ENCODE measurements around the gene DEK. TPM values are rescaled to one million over a fixed set of nuclear protein-coding genes. Genes with fewer than 3 reads are reported as not detected.

DEK gene
- total RNA-seq, 2 experiments from 2014 or later = 52.7 to 56.7 TPM

DNA sequence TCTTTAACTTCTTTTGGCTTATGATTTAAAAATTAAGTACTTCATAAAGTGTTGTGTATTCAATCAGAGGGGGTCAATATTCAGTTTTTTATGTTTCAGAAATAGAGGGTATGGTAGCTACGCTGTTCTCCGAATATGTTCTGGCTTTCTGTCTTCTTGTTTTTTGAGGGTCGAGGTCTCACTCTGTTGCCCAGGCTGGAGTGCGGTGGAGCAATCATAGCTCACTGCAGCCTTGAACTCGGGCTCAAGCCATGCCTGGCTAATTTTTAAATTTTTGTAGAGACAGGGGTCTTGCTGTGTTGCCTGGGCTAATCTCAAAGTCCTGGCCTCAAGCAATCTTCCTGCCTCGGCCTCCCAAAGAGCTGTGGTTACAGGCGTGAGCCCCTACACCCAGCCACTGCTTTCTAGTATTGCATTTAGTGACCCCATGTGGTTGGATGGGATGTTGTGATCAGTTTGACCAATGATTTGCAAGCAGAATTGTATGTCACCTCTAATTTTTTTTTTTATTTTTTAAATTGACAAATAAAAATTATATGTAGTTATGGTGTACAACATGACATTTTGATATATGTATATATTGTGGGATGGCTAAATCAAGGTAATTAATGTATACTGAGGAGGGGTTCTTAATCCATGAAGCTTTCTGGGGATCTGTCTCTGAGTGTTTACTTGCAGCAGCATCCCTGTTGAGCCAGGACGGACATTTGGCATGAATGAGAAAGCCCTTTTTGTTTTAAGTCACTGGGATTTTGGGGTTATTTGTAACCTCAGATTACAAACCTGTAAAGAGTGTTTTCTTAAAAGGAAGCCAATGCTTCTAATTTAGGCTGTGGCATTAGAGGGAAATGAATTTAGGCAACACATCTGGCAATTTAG lies 38.5 kb upstream of the DEK start:
- H3K27me3 ChIP-seq (ENCODE audit: control insufficient read depth in 1 of 2, insufficient read depth in 2 of 2, low read length in 2 of 2) = no peaks in the 10 kb centered on the region
- Mint-ChIP-seq H3K4me3 (no peak overlapping the region), H3K9me3 (no peaks in the 10 kb centered on the region), H3K27me3 (no peaks in the 10 kb centered on the region), H3K36me3 (ENCODE audit: low read depth) (no peaks in the 10 kb centered on the region), H3K27ac (no peak overlapping the region), H3K4me1 (ENCODE audit: low read depth) (no peaks in the 10 kb centered on the region)
- H3K4me1 ChIP-seq (ENCODE audit: insufficient read depth, low read length) = no peaks in the 10 kb centered on the region
- H3K4me3 ChIP-seq (ENCODE audit: low read length) = no peak overlapping the region
- intact Hi-C loops (cut with DNase I, micrococcal nuclease) = no loop called here
- no peak overlapping the region for H3K27ac ChIP-seq (ENCODE audit: low read depth in 1 of 2, low read length in 2 of 2)
- H3K9me3 ChIP-seq (ENCODE audit: control insufficient read depth in 1 of 2, insufficient read depth in 1 of 2, low read length in 2 of 2) = no peaks in the 10 kb centered on the region
- POLR2A ChIA-PET = no interaction called here
- CTCF ChIA-PET = interaction anchor here (0.5 kb wide), 1 partner anchor 21 kb away, joined by 5 read pairs; no protein-coding TSS in a partner anchor
- ATAC-seq (ENCODE audit: poor library complexity) = no peak
- no peak for TF ChIP-seq CTCF (IDR thresholded peaks at IDR 0.05)
- peak in 3 of 14 experiments; percentile 13 to 18 (median 13) for DNase-seq
- H3K36me3 ChIP-seq (ENCODE audit: insufficient read depth, low read length) = no peaks in the 10 kb centered on the region

GRCh38 chr6:18293076-18293904 lies 29.0 kb upstream of the DEK start:
- Mint-ChIP-seq H3K4me3 (no peak overlapping the region), H3K9me3 (no peaks in the 10 kb centered on the region), H3K4me1 (ENCODE audit: low read depth) (no peaks in the 10 kb centered on the region), H3K27me3 (peaks cover 15% of the 10 kb centered on the region), H3K27ac (no peak overlapping the region), H3K36me3 (ENCODE audit: low read depth) (no peaks in the 10 kb centered on the region)
- ATAC-seq (ENCODE audit: poor library complexity) (no peak), DNase-seq (no peak)
- H3K27ac ChIP-seq (ENCODE audit: low read depth in 1 of 2, low read length in 2 of 2) = no peak overlapping the region
- H3K4me3 ChIP-seq (ENCODE audit: low read length) = no peak overlapping the region
- ChIA-PET CTCF (no interaction called here), POLR2A (no interaction called here)
- no peak for TF ChIP-seq CTCF (IDR thresholded peaks at IDR 0.05)
- H3K36me3 ChIP-seq (ENCODE audit: insufficient read depth, low read length) = no peaks in the 10 kb centered on the region
- intact Hi-C loops (cut with DNase I, micrococcal nuclease) = no loop called here
- no peaks in the 10 kb centered on the region for H3K9me3 ChIP-seq (ENCODE audit: control insufficient read depth in 1 of 2, insufficient read depth in 1 of 2, low read length in 2 of 2)
- H3K4me1 ChIP-seq (ENCODE audit: insufficient read depth, low read length) = no peaks in the 10 kb centered on the region
- H3K27me3 ChIP-seq (ENCODE audit: control insufficient read depth in 1 of 2, insufficient read depth in 2 of 2, low read length in 2 of 2) = no peaks in the 10 kb centered on the region

DNA sequence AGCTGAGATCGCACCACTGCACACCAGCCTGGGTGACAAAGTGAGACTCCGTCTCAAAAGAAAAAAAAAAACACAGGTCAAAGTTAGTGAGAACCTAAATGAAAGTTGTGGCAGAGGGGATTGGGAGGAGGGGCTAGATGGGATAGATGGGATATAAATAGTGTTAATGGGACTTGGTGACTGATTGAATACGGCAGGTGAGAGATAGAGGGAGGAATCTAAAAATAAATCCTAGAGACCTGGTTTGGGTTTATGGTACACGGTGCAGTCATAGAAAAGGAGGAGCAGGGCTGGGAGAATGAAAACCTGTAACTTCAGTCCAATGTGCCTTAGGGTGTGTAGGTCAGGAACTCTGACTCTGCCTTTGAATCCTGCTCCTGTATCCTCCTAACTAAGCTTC lies 25.0 kb upstream of the DEK start:
- Mint-ChIP-seq H3K4me1 (ENCODE audit: low read depth) (no peaks in the 10 kb centered on the region), H3K27ac (no peak overlapping the region), H3K4me3 (no peak overlapping the region), H3K9me3 (no peaks in the 10 kb centered on the region), H3K36me3 (ENCODE audit: low read depth) (no peaks in the 10 kb centered on the region), H3K27me3 (peaks cover 22% of the 10 kb centered on the region)
- DNase-seq (no peak), ATAC-seq (ENCODE audit: poor library complexity) (no peak)
- Histone ChIP-seq H3K27me3 (ENCODE audit: control insufficient read depth in 1 of 2, insufficient read depth in 2 of 2, low read length in 2 of 2) (peaks cover 2 to 10% of the 10 kb centered on the region in 2 experiments), H3K36me3 (ENCODE audit: insufficient read depth, low read length) (no peaks in the 10 kb centered on the region), H3K9me3 (ENCODE audit: control insufficient read depth in 1 of 2, insufficient read depth in 1 of 2, low read length in 2 of 2) (no peaks in the 10 kb centered on the region), H3K4me1 (ENCODE audit: insufficient read depth, low read length) (no peaks in the 10 kb centered on the region), H3K27ac (ENCODE audit: low read depth in 1 of 2, low read length in 2 of 2) (no peak overlapping the region), H3K4me3 (ENCODE audit: low read length) (no peak overlapping the region)
- ChIA-PET POLR2A (no interaction called here), CTCF (no interaction called here)
- TF ChIP-seq CTCF (IDR thresholded peaks at IDR 0.05) = no peak
- intact Hi-C loops (cut with DNase I, micrococcal nuclease) = no loop called here

All from CD4-positive, alpha-beta T cell (primary cell).